Measurements from ENCODE around the gene PDILT. TPM values are rescaled to one million over a fixed set of nuclear protein-coding genes. Genes with fewer than 3 reads are reported as not detected.
A peak's percentile ranks its signal among the peaks of the same experiment; 100 is the strongest.

Gene PDILT
- total RNA-seq, 4 donors from 2014 or later: not detected

DNA sequence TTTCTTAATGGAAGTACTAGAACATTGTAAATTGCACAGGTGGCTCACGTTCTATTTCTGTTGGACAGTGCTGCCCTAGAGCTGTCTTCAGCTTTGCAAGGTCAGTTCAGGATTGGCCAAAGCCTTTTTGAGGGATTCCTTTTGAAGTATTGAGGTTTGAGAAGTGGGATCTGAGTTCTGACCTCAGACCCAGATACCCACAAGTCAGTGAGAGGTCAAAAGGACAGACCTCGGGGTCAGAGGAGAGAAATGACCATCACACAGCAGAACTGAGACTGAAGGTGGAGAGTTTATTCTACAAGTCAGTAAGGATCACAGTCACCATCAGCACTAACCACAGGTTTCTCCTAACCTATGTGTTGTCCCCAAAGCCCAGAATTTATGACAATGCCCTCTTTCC lies 6.5 kb upstream of the PDILT start:
- no peak for DNase-seq
- H3K27ac ChIP-seq: no peak overlapping the region
- H3K4me1 ChIP-seq: no peaks in the 10 kb centered on the region
- H3K9me3 ChIP-seq: no peaks in the 10 kb centered on the region
- no peaks in the 10 kb centered on the region for H3K36me3 ChIP-seq
- no peak overlapping the region for H3K4me3 ChIP-seq
- H3K27me3 ChIP-seq: no peaks in the 10 kb centered on the region
- TF ChIP-seq, protein P1, sequence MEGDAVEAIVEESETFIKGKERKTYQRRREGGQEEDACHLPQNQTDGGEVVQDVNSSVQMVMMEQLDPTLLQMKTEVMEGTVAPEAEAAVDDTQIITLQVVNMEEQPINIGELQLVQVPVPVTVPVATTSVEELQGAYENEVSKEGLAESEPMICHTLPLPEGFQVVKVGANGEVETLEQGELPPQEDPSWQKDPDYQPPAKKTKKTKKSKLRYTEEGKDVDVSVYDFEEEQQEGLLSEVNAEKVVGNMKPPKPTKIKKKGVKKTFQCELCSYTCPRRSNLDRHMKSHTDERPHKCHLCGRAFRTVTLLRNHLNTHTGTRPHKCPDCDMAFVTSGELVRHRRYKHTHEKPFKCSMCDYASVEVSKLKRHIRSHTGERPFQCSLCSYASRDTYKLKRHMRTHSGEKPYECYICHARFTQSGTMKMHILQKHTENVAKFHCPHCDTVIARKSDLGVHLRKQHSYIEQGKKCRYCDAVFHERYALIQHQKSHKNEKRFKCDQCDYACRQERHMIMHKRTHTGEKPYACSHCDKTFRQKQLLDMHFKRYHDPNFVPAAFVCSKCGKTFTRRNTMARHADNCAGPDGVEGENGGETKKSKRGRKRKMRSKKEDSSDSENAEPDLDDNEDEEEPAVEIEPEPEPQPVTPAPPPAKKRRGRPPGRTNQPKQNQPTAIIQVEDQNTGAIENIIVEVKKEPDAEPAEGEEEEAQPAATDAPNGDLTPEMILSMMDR (IDR thresholded peaks at IDR 0.05): no peak
- TF ChIP-seq POLR2A (IDR thresholded peaks at IDR 0.05): no peak

DNA sequence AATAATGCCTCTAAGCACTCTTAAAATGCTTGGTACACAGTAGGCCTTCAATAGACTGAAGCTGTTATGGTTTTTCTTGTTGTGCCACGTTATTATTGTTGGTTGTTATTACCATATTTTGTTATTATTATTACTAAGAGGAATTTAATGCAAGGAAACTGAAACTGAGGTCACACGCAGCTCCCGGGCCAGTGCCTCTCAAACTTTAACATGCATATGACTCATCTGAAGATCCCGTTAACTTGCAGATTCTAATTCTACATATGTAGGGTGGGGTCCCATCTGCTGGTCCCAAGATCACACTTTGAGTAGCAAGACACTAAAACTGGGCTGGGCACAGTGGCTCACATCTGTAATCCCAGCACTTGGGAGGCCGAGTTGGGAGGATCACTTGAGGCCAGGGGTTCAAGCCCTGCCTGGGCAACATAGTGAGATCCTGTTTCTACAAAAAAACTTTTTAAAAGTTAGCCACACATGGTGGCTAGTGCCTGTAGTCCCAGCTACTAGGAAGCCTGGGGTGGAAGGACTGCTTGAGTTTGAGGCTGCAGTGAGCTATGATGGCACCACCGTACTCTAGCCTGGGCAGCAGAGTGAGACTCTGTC lies 5.7 kb upstream of the PDILT start:
- H3K4me3 ChIP-seq: no peak overlapping the region
- H3K27ac ChIP-seq: peak overlapping the region in 1 of 4 donors; percentile 43
- TF ChIP-seq, protein P1 (IDR thresholded peaks at IDR 0.05): no peak
- no peak for TF ChIP-seq POLR2A (IDR thresholded peaks at IDR 0.05)

GRCh38 chr16:20409398-20410120 lies 5.0 kb upstream of the PDILT start, which contains the start of gene ACSM5:
TSS of gene ACSM5 (plus strand) at chr16:20409534. CDS start at chr16:20411485, 1,951 bp downstream.
- no peaks in the 10 kb centered on the region for H3K27me3 ChIP-seq
- no peaks in the 10 kb centered on the region for H3K9me3 ChIP-seq
- H3K4me3 ChIP-seq: peak within 1 kb of the TSS in 1 of 4 donors; percentile 14
- H3K36me3 ChIP-seq: no peaks in the 10 kb centered on the region
- DNase-seq: no peak
- peak within 1 kb of the TSS in 1 of 4 donors; percentile 43 for H3K27ac ChIP-seq
- TF ChIP-seq, protein P1 (IDR thresholded peaks at IDR 0.05): no peak
- TF ChIP-seq POLR2A (IDR thresholded peaks at IDR 0.05): no peak
- no peaks in the 10 kb centered on the region for H3K4me1 ChIP-seq

More for the DNA sequence above, 5.7 kb upstream of the PDILT start:
- no peak for DNase-seq
- Histone ChIP-seq H3K27me3 (no peaks in the 10 kb centered on the region), H3K9me3 (no peaks in the 10 kb centered on the region), H3K4me1 (no peaks in the 10 kb centered on the region), H3K36me3 (no peaks in the 10 kb centered on the region)

GRCh38 chr16:20402651-20403050 lies 1.9 kb downstream of the PDILT start:
- Histone ChIP-seq H3K27ac (no peak overlapping the region), H3K4me1 (no peaks in the 10 kb centered on the region), H3K4me3 (no peak overlapping the region), H3K36me3 (no peaks in the 10 kb centered on the region), H3K27me3 (no peaks in the 10 kb centered on the region), H3K9me3 (no peaks in the 10 kb centered on the region)
- TF ChIP-seq, protein P1 (IDR thresholded peaks at IDR 0.05): no peak
- no peak for TF ChIP-seq POLR2A (IDR thresholded peaks at IDR 0.05)
- DNase-seq: no peak

GRCh38 chr16:20401475-20402016 lies 3.0 kb downstream of the PDILT start:
- no peaks in the 10 kb centered on the region for H3K27me3 ChIP-seq
- no peak overlapping the region for H3K27ac ChIP-seq
- H3K4me1 ChIP-seq: no peaks in the 10 kb centered on the region
- no peaks in the 10 kb centered on the region for H3K36me3 ChIP-seq
- no peak for DNase-seq
- no peak overlapping the region for H3K4me3 ChIP-seq
- no peak for TF ChIP-seq POLR2A (IDR thresholded peaks at IDR 0.05)
- TF ChIP-seq, protein P1 (IDR thresholded peaks at IDR 0.05): no peak
- no peaks in the 10 kb centered on the region for H3K9me3 ChIP-seq

All from Peyer's patch (tissue), 4 donors.